ENCODE measurements around the gene ACAD10.
"Not testable (repeated sequence)": the region's sequence is repeated elsewhere in the genome, so short reads cannot be mapped to it uniquely, and the experiment has no call there.

Gene ACAD10

GRCh38 chr12:111687952-111688351, 2.1 kb downstream of the ACAD10 start:
- DNase-seq, result no peak

GRCh38 chr12:111691262-111691661, 5.4 kb downstream of the ACAD10 start:
- no peak for DNase-seq

- DNase-seq, result peak; percentile 8 to 17
These were observed 6.8 kb downstream of the ACAD10 start for GRCh38 chr12:111692575-111693210.

- no peak for DNase-seq
These were observed 8.0 kb downstream of the ACAD10 start for GRCh38 chr12:111693818-111694217.

- no peak for DNase-seq
These were observed 14.1 kb downstream of the ACAD10 start for GRCh38 chr12:111699962-111700361.

- DNase-seq, result no peak
These were observed 19.8 kb downstream of the ACAD10 start for GRCh38 chr12:111705672-111706071.

GRCh38 chr12:111706145-111706544, 20.3 kb downstream of the ACAD10 start:
- no peak for DNase-seq

GRCh38 chr12:111715279-111715678, 29.4 kb downstream of the ACAD10 start:
- no peak for DNase-seq

- DNase-seq, result not testable (repeated sequence)
These were observed 33.5 kb downstream of the ACAD10 start for GRCh38 chr12:111719316-111719715.

- no peak for DNase-seq
These were observed 34.6 kb downstream of the ACAD10 start for GRCh38 chr12:111720457-111720856.

GRCh38 chr12:111723646-111724360, 38.0 kb downstream of the ACAD10 start:
- DNase-seq, result not testable (repeated sequence)

- no peak for DNase-seq
These were observed 42.9 kb downstream of the ACAD10 start for GRCh38 chr12:111728795-111729194.

- DNase-seq, result no peak
These were observed 44.6 kb downstream of the ACAD10 start for GRCh38 chr12:111730420-111730819.

- DNase-seq, result no peak
These were observed 46.9 kb downstream of the ACAD10 start for GRCh38 chr12:111732786-111733185.

- no peak for DNase-seq
These were observed 47.6 kb downstream of the ACAD10 start for GRCh38 chr12:111733340-111733915.

GRCh38 chr12:111739524-111739923, 53.7 kb downstream of the ACAD10 start:
- DNase-seq, result not testable (repeated sequence)

GRCh38 chr12:111741235-111741812, 55.5 kb downstream of the ACAD10 start:
- DNase-seq, result no peak

- DNase-seq, result no peak
These were observed 59.4 kb downstream of the ACAD10 start for GRCh38 chr12:111745211-111745610.

- no peak for DNase-seq
These were observed 61.5 kb downstream of the ACAD10 start for GRCh38 chr12:111747333-111747732.

- no peak for DNase-seq
These were observed 62.4 kb downstream of the ACAD10 start for GRCh38 chr12:111748151-111748672.

GRCh38 chr12:111748867-111749266, 63.0 kb downstream of the ACAD10 start:
- no peak for DNase-seq

- DNase-seq, result no peak
These were observed 63.5 kb downstream of the ACAD10 start for GRCh38 chr12:111749391-111749790.

GRCh38 chr12:111753144-111753881, 67.5 kb downstream of the ACAD10 start:
- peak in 1 of 2 experiments; percentile 13 for DNase-seq
